ENCODE results near the gene DNAH2. TPM values are rescaled to one million over a fixed set of nuclear protein-coding genes. Genes with fewer than 3 reads are reported as not detected.
"Not testable (repeated sequence)": the region's sequence is repeated elsewhere in the genome, so short reads cannot be mapped to it uniquely, and the experiment has no call there.

Gene DNAH2
- polyA plus RNA-seq, 3 donors: 0.25 to 0.43 (median 0.25) TPM

DNA sequence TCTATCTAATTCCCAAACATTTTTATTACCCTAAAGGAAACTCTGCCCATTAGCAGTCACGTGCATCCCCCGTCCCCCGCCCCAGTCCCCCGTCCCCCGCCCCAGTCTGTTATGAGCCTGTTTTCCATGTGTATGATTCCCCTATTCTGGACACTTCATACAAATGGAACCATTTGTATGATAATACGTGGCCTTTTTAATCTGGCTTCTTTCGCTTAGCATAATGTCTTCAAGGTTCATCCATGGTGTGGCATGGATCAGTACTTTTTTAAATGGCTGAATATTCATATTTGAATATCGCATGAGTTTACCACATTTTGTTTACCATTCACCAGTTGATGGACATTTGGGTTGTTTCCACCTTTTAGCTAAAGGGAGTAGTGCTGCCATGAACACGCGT, 49.5 kb downstream of the DNAH2 start:
- DNase-seq (ENCODE audit: low read depth in 3 of 3, low spot score in 2 of 3): no peak

DNA sequence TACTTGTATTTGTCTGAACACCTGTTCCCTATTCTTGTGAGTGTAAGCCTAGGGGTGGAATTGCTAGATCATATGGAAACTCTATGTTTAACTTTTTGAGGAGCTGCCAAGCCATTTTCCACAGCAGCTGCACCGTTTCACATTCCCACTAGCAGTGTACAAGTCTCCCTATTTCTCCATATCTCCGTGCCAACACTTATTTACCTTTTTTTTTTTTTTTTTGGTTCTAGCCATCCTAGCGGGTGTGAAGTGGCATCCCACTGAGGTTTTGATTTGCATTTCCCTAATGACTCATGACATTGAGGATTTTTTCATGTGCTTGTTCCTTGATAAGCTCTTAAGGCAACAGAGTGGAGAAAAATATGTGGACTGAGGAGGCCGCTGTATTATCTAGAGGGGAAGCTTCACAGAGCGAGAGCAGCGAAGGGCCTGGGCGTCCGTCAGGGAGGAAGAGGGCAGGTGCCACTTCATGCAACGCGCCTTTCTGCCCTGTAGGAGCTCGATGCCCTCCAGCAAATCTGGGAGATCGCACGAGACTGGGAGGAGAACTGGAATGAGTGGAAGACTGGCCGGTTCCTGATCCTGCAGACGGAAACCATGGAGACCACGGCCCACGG, 50.0 kb downstream of the DNAH2 start:
- no peak for DNase-seq (ENCODE audit: low read depth in 3 of 3, low spot score in 2 of 3)

DNA sequence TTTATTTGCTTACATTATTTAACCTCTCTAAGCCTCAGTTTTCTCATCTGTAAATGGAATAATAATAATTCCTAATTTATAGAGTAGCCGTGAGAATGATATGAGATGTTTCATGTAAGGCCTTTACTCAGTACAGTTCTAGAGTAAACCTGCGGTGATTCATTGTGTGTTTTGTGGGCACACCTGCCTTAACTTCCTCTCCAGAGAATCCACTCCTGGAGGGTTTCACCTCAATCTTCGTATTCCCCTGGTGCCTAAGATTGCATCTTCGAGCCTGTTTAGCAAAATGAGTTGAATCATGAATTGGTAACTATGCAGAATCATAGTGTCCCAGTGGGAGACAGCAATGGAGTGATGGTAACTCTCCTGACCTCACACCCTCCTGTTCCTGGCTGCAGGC, 52.3 kb downstream of the DNAH2 start:
- no peak for DNase-seq (ENCODE audit: low read depth in 3 of 3, low spot score in 2 of 3)

DNA sequence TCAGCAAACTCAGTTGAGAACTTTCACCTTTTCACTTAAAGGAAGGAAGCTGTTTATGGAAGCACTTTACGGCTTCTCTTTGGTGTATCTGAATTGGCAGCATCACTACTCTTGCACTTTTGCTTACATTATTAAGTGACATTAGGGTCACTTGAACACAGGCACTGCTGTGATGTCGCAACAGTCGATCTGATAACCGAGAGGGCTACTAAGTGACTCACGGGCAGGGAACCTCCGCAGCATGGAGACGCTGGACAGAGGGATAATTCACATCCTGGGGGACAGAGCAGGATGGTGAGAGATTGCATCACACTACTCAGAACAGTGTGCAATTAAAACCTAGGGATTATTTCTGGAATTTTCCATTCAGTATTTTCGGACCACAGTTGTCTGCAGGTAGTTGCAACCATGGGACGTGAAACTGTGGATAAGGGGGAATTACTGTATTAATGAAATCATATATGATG, 56.5 kb downstream of the DNAH2 start:
- DNase-seq (ENCODE audit: low read depth in 3 of 3, low spot score in 2 of 3): no peak

DNA sequence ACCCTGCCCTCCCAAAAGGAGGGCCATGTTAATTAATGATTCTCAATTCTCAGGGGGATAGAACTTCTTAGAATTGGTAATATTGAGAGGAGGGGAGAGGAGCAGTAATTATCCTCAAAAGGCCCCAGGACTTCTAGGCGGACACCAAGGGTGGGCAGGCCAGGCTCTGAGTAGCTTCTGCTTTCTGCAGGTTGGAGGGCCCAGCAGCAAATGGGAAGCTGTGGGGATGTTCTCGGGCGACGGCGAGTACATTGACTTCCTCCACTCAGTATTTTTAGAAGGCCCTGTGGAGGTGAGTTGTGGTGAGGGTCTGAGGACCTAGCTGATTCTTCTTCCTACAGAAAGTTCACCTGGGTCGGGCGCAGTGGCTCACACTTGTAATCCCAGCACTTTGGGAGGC, 57.5 kb downstream of the DNAH2 start:
- no peak for DNase-seq (ENCODE audit: low read depth in 3 of 3, low spot score in 2 of 3)

DNA sequence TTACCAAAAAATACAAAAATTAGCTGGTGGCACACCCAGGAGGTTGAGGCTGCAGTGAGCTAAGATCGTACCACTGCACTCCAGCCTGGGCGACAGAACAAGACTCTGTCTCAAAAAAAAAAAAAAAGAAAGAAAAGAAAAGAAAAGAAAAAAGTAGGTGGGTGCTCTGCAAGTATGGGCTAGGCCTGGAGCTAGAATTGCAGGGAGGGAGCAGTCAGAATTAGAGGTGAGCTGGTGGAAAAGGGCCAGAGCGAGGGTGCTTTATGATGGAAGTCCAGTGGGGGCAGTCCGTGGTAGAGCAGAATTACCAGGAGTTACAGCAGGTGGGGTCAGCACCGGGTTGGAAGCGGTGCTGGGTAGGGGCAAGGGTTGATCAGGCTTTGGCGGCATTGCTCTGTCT, 59.5 kb downstream of the DNAH2 start:
- no peak for DNase-seq (ENCODE audit: low read depth in 3 of 3, low spot score in 2 of 3)

DNA sequence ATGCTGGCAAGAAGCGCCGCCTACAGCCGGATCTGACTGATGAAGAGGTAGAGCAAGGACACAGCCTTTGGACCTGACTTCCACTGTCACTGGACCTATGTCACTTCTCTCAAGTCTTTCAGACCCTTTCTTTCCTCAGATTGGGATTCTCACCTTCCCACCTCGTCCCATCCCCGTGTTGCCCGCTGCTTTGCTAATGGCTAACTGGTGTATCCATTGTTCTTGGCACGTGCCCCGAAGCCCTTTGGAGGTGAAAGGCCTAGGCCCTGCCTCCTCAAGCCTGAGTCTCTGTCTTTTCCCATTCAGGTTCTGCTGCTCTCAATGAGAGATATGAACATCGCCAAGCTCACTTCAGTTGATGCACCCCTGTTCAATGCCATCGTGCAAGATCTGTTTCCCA, 63.2 kb downstream of the DNAH2 start:
- no peak for DNase-seq (ENCODE audit: low read depth in 3 of 3, low spot score in 2 of 3)

DNA sequence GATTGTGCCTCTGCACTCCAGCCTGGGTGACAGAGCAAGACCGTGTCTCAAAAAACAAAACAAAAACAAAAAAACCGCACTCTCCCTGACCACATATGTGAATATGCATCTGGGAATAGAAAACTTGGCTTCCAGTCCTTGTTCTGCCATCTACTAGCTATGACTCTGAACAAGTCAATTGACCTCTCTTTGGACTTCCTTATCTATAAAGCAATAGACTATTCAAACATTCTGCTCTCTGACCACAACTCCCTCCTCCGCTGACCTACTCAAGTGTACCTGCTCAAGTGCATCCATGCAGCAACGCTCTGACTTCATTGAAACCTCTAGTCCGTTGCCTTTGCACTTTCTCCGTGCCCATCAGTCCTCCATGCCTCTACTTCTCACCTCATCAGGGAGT, 63.9 kb downstream of the DNAH2 start:
- DNase-seq (ENCODE audit: low read depth in 3 of 3, low spot score in 2 of 3): no peak

DNA sequence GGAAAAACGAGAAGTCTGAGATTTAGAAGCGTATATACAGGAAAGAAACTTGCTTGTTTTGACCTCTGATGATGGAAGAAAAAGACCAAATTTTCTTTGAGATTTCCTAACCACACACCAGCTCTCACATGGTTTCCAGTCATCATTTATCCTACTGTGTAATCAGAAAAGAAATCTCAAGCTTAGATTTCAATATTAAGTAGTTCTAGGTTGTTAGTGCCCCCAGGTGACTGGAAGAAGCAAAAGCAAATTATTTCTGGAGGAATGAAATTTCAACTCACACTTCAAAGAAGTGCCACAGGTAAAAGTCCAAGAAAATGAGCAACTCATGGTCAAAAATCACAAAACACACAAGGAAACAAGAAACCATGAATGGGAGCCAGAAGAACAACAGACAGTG, 64.7 kb downstream of the DNAH2 start:
- DNase-seq (ENCODE audit: low read depth in 3 of 3, low spot score in 2 of 3): no peak

DNA sequence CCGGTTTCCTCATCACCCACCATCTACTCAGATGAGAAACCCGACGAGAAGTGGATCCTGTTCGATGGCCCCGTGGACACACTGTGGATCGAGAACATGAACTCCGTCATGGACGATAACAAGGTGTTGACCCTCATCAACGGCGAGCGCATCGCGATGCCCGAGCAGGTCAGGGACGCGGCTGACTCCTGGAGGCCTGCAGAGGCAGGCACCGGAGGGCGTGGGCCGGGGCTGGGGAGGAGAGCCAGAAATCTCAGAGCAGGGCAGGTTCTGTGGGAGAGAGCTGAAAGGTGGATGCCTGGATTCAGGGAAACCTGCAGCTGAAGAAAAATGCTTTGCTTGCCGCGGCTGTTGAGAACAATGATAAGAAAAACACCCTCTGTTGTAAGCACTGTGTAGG, 69.3 kb downstream of the DNAH2 start:
- DNase-seq (ENCODE audit: low read depth in 3 of 3, low spot score in 2 of 3): no peak

DNA sequence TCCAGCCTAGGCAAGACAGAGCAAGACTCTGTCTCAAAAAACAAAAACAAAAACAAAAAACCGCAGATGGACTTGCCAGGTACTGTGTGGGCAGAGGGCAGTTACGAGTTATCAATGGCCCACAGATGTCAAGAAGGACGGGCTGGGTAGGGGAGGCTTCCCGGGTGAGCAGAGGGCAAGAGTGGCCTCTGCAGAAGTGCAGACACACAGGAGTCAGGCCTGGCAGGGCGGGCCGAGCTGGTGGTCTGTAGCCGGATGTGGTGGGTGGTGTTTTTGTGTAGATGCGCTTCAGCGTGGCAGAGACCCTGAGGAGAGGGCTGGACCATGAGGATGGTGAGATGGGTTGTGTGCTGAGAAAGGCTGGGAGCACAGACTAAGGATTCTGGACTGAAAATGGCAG, 71.6 kb downstream of the DNAH2 start:
- no peak for DNase-seq (ENCODE audit: low read depth in 3 of 3, low spot score in 2 of 3)

DNA sequence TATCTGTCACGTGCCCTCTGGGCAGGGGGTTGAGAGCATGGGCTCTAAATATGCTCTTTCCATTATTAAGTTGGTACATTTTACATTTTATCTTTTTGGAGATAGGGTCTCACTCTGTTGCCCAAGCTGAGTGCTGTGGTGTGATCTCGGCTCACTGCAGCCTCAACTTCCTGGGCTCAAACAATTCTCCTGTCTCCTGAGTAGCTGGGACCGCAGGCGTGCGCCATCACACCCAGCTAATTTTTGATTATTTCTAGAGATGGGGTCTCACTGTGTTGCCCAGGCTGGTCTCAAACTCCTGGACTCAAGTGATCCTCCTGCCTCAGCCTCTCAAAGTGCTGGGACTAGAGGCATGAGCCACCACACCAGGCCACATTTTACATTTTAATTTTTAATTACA, 72.6 kb downstream of the DNAH2 start:
- DNase-seq (ENCODE audit: low read depth in 3 of 3, low spot score in 2 of 3): no peak

DNA sequence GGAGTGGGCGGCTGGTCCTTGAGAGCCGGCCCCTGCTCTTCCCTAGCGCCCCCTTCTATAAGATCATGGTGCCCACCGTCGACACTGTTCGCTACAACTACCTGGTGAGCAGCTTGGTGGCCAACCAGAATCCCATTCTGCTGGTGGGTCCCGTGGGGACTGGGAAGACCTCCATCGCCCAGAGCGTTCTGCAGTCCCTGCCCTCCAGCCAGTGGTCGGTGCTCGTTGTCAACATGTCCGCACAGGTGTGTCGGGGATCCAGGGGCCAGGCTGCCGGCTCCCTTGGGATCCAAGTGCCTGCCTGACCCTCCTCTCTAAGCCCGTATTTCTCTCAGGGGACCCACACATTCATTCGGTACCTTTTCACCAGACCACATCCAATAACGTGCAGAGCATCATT, 75.1 kb downstream of the DNAH2 start:
- no peak for DNase-seq (ENCODE audit: low read depth in 3 of 3, low spot score in 2 of 3)

DNA sequence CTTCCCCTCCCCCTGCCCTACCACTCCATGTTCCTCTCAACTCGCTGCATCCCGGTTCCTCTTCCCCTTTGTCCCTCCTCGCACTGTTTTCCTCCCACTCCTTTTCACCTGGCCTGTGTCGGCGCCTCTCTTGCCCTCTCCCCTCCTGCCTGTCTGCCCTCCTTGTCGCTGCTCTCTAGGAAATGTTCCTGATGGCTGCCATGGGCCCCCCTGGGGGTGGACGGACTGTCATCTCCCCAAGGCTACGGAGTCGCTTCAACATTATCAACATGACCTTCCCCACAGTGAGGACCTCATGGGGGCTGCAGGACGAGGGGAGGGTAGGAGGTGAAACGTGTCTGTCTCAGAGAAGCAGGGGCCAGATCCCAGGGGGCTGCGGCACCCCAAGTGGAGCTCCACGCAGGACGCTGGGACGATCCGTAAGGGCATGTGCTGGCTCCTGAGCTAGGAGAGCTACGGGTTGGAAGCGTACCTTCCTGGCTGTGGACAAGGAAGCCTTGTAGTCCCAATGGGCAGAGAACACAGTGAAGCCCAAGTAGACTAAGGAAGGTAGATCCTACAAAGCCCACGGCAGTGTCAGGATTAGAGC, 76.6 kb downstream of the DNAH2 start:
- no peak for DNase-seq (ENCODE audit: low read depth in 3 of 3, low spot score in 2 of 3)

DNA sequence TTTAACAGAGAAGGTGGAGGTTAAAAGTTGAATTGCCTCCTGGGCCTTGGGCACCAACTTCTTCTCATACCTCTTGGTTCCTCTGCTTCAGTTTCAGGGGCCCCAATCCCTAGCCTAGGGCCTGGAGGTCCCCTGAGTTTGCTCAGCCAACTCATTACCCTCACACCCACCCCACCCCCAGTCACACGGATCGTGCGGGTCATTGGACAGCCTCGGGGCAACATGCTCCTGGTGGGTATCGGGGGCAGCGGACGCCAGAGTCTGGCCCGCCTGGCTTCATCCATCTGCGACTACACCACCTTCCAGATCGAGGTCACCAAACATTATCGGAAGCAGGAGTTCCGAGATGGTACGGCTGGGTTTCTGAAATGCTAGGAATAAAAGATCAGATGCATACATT, 80.4 kb downstream of the DNAH2 start:
- DNase-seq (ENCODE audit: low read depth in 3 of 3, low spot score in 2 of 3): no peak

DNA sequence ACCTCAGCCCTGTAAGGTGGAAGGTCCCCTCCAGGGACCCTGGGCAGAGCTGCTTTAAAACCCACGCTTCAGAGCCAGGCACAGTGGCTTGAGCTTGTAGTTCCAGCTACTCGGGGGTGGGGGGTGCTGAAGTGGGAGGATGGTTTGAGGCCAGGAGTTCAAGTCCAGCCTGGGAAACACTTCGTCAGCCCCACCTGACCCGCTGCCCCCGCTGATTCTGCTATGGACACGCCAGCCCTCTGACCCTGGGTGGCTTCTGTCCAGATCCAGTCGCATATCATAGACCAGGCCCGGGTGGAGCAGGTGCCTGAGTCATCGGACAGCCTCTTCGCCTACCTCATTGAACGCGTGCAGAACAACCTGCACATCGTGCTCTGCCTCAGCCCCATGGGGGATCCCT, 81.3 kb downstream of the DNAH2 start:
- DNase-seq (ENCODE audit: low read depth in 3 of 3, low spot score in 2 of 3): no peak

DNA sequence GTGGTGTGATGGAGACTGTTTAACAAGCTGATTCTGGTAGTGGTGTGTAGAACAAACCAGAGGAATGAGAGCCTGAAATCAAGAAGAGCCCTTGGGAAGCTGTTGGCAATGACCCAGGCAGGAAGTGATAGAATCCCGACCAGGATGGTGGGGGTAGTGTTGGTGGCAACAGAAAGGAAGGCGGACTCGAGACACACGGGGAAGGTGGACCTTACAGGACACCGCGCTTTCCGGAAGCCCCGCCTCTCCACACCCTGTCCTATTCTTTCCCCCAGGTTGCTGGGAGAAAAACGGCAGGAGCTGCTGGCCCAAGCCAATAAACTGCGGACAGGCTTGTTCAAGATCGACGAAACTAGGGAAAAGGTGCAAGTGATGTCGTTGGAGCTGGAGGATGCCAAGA, 86.4 kb downstream of the DNAH2 start:
- no peak for DNase-seq (ENCODE audit: low read depth in 3 of 3, low spot score in 2 of 3)

DNA sequence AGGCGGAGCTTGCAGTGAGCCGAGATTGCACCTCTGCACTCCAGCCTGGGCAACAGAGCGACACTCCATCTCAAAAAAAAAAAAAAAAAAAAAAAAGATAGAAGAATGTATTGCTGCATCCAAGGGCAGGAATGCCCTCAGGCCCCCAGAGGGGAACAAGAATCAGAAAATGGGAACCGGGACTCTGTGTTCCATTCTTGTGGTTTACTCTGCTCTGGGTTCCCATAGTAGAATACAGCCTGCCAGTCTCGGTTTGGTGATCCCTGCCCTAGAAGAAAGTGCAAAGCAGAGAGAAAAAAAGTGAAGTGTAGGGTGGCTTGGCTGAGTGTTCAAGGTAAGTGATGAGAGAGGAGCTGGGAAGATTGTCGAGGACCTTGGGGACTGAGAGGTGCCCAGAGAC, 89.0 kb downstream of the DNAH2 start:
- DNase-seq (ENCODE audit: low read depth in 3 of 3, low spot score in 2 of 3): no peak

DNA sequence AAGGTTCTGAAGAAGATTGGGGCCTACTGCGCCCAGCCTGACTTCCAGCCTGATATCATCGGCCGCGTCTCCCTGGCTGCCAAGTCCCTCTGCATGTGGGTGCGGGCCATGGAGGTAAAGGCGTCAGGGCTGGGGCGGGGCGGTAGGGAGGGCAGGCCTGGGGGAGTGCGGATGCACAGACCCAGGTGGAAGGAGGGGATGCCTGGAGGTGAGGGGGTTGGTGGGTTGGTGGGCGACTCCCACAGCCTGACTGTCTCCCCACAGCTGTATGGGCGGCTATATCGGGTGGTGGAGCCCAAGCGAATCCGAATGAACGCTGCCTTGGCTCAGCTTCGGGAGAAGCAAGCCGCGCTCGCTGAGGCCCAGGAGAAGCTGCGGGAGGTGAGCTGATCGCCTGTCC, 89.7 kb downstream of the DNAH2 start:
- no peak for DNase-seq (ENCODE audit: low read depth in 3 of 3, low spot score in 2 of 3)

DNA sequence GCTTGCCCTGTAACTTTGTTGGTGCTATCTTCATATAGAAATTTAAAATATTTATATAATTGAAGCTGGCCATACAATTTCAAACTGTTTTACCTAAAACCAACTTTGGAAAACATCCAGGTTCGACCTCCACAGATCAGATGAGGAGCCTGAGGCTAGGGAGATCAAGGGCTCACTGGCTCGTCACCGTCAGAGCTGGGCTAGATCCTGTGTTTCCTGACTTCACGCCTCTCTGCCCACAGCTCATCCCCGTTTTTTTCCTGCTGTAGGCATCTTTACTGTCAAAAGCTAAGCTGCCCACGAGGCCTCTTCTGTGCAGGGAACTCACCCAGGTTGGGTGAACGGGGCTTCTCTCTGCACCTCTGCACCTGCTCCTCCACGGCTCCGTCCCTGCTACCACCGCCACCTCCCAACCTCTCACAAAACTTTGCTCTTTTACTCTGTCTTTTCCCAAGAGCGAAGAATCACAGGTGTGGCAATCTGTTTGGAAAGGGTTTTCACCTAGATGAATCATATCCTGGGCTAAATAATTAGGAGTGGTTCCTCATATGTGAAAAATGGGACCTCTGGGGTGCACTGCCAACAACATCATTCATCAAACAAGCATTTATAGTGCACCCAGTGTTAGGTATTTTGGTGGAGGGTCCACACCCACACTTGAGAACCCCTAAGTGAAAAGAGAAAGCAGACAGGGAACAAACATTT, 91.7 kb downstream of the DNAH2 start:
- no peak for DNase-seq (ENCODE audit: low read depth in 3 of 3, low spot score in 2 of 3)

DNA sequence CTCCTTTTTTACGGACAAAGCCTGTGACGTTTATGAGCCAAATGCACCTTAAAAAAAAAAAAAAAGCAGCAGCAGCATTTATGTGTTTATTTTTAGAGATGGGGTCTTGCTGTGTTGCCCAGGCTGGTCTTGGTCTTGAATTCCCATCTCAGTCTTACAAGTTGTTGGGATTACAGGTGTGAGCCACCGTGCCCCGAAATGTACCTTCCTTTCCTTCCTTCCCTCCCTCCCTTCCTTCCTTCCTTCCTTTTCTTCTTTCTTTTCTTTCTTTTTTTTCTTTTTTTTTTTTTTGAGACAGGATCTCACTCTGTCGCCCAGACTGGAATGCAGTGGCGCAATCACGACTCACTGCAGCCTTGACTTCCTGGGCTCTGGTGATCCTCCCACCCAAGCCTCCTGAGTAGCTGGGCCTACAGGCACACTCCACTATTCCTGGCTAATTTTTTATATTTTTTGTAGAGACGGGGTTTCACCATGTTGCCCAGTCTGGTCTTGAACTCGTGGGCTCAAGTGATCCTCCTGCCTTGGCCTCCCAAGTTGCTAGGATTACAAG, 92.3 kb downstream of the DNAH2 start:
- DNase-seq (ENCODE audit: low read depth in 3 of 3, low spot score in 2 of 3): not testable (repeated sequence)

DNA sequence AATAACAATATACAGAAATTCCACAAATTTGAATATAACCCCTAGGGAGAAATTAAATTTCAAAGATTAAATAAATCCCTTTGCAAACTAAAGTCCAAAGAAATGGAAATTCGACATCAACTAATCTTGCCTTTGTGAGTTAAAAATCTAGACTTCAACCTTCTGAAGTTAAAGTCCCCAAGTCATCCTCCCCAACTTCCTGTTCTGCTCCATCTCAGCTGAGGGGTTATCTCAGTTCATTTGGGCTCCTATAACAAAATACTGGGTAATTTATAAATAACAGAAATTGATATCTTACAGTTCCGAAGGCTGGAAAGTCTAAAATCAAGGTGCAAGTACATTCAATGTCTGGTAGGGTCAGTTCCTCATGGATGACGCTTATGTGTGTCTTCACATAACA, 93.7 kb downstream of the DNAH2 start:
- DNase-seq (ENCODE audit: low read depth in 3 of 3, low spot score in 2 of 3): no peak

Measured in right renal cortex interstitium (tissue), 3 donors.